SU-DHL-6 (cell line): ENCODE results near the gene SGMS2.

Experiments
- H2AFZ ChIP-seq: fragments of 200-600 bp; sonication (generic); 2 replicates; pipeline ENCODE4 v1.6.1; 2014; ENCODE audit warnings: low read depth, mild to moderate bottlenecking, moderate library complexity, mixed read lengths, antibody characterized with exemption, low read length; ENCODE audit not compliant: severe bottlenecking
- H3F3A ChIP-seq: fragments of 200-600 bp; shearing (Covaris generic); 2 replicates; pipeline ENCODE4 v1.6.0; 2016; ENCODE audit warnings: antibody characterized with exemption, mild to moderate bottlenecking; ENCODE audit not compliant: insufficient read depth
- H3K27ac ChIP-seq: fragments of 200-600 bp; sonication (generic); 2 replicates; pipeline ENCODE4 v1.5.1; 2016; ENCODE audit warnings: low read depth, mild to moderate bottlenecking, low read length, moderate library complexity, mixed read lengths
- H3K27me3 ChIP-seq: fragments of 200-600 bp; sonication (generic), shearing (Covaris generic); 2 replicates; pipeline ENCODE4 v1.6.0; 2014; ENCODE audit warnings: mild to moderate bottlenecking, low read length
- H3K36me3 ChIP-seq: fragments of 200-600 bp; sonication (generic); 2 replicates; pipeline ENCODE4 v1.6.1; 2014; ENCODE audit warnings: mild to moderate bottlenecking, low read length, mixed read lengths
- H3K4me2 ChIP-seq: fragments of 300-600, 200-600 bp; shearing (Covaris generic), sonication (generic); 2 replicates; pipeline ENCODE4 v1.6.0; 2014; ENCODE audit warnings: low read length, low read depth, mild to moderate bottlenecking; ENCODE audit not compliant: poor library complexity, severe bottlenecking
- H3K4me3 ChIP-seq: fragments of 200-600 bp; sonication (generic); 2 replicates; pipeline ENCODE4 v1.5.1; 2014; ENCODE audit warnings: antibody characterized with exemption, low read length, mild to moderate bottlenecking, mixed read lengths; ENCODE audit not compliant: insufficient read depth, poor library complexity, severe bottlenecking
- H3K79me2 ChIP-seq: fragments of 200-600 bp; sonication (generic); 2 replicates; pipeline ENCODE4 v1.6.1; 2014; ENCODE audit warnings: mild to moderate bottlenecking, low read length, moderate library complexity; ENCODE audit not compliant: insufficient read depth
- H3K9ac ChIP-seq: fragments of 200-600 bp; sonication (generic); 2 replicates; pipeline ENCODE4 v1.7.0; 2014; ENCODE audit warnings: mild to moderate bottlenecking, low read length
- H3K9me2 ChIP-seq: fragments of 200-600 bp; sonication (generic); replicated peaks from 2 replicates; pipeline ENCODE4 v1.6.1; 2014; ENCODE audit warnings: low read length; ENCODE audit not compliant: insufficient read depth
- H3K9me3 ChIP-seq: fragments of 200-600 bp; sonication (generic); 2 replicates; pipeline ENCODE4 v1.6.1; 2014; ENCODE audit warnings: low read length, mixed read lengths; ENCODE audit not compliant: insufficient read depth
- H4K20me1 ChIP-seq: fragments of 200-600 bp; sonication (generic); 2 replicates; pipeline ENCODE4 v1.6.1; 2014; ENCODE audit warnings: low read depth, mild to moderate bottlenecking, antibody characterized with exemption, low read length, moderate library complexity, mixed read lengths
- CTCF ChIP-seq: fragments of 200-600 bp; sonication (generic); IDR thresholded peaks from one replicate; pipeline ENCODE4 v1.5.1; 2017; ENCODE audit warnings: antibody characterized with exemption, mild to moderate bottlenecking, low read length, moderate library complexity; ENCODE audit not compliant: insufficient read depth, poor library complexity, severe bottlenecking
- EZH2phosphoT487 ChIP-seq: fragments of 200-600 bp; sonication (generic), shearing (Covaris generic); conservative IDR thresholded peaks from 2 replicates; pipeline ENCODE4 v1.6.1; 2018; ENCODE audit warnings: mild to moderate bottlenecking, antibody characterized with exemption, low read length, moderate library complexity, mixed read lengths

Gene SGMS2

DNA sequence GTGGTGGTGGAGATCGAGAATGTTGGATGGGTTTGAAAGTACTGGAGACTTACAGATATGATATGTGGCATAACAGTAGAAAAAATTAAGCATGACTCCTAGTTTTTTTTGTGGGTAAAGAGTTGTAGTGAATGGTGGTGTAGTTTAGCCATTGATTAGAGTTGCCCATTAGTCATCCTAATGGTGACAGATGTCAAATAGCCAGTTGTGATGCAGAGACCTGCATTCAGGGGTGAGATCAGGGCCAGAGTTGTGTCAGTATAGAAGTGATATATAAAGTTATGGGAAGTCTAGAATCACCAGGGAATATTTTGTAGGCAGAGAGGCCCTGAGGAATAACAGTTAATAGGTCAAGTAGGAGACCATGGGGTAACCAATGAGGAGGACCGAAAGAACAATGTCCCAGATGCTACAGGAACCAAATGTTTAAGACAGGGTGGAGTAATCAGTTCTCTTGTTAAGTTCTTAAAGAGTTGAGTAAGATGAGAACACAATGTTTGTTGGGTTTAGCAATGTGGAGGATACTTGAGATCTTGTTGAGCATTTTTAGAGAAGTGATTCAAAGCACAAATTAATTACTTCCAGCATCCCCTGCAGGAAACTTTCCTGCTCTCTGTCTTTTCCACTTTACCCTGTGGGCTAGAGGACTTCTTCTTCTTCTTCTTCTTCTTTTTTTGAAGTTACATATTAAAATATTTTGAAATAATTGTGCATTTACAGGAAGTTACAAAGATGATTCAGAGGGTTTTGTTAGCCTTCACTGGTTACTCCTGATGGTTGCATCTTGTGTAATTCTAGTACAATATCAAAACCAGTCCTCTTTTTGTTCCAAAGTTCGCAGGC is 13.3 kb downstream of the SGMS2 start:
- Histone ChIP-seq H3K9me2 (no peaks in the 10 kb centered on the region), H3K9ac (no peak overlapping the region), H4K20me1 (no peaks in the 10 kb centered on the region), H3K36me3 (no peaks in the 10 kb centered on the region), H3K4me2 (no peak overlapping the region), H2AFZ (no peak overlapping the region), H3K27me3 (no peaks in the 10 kb centered on the region), H3K79me2 (no peaks in the 10 kb centered on the region), H3K27ac (no peak overlapping the region), H3K4me3 (no peak overlapping the region), H3F3A (no peaks in the 10 kb centered on the region), H3K9me3 (no peaks in the 10 kb centered on the region)
- TF ChIP-seq CTCF (no peak), EZH2phosphoT487 (no peak)

DNA sequence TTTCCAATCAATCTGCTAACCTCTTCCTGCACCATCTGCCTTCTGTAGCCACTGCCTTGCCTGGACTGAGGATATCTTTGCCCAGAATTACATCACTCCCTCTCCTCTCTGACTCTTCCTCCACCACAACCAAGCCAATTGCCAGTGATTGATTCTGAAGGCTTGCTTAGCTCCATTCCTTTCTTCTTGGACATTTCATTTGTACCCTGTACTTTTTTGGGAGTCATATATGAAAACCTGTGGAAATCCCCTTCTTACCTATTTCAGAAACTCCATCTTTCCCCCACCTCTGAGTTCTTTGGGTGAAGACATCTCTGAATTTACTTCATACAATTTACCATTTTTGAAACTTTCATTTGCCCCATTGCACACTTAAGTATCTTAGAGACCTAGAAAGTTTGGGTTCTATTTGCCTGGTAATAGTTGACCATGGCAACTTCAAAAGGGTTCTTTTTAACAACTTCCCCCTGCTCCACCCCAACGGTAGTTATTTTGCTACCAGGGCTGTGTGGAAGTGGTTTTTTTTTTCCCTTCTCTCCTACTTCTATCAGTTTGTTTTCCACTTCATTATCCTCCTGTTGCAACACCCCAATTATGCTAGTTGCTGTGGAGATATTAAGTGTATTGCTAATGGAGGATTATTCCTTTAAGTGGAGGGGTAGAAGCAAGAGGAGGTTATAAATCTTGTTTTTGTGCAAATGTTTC is 14.3 kb downstream of the SGMS2 start:
- no peaks in the 10 kb centered on the region for H3K9me2 ChIP-seq
- H4K20me1 ChIP-seq = no peaks in the 10 kb centered on the region
- no peak overlapping the region for H2AFZ ChIP-seq
- no peaks in the 10 kb centered on the region for H3K27me3 ChIP-seq
- no peaks in the 10 kb centered on the region for H3K9me3 ChIP-seq
- no peak overlapping the region for H3K27ac ChIP-seq
- H3K4me2 ChIP-seq = no peak overlapping the region
- TF ChIP-seq CTCF (no peak), EZH2phosphoT487 (no peak)
- no peak overlapping the region for H3K4me3 ChIP-seq
- no peaks in the 10 kb centered on the region for H3F3A ChIP-seq
- no peaks in the 10 kb centered on the region for H3K79me2 ChIP-seq
- no peak overlapping the region for H3K9ac ChIP-seq
- H3K36me3 ChIP-seq = no peaks in the 10 kb centered on the region

DNA sequence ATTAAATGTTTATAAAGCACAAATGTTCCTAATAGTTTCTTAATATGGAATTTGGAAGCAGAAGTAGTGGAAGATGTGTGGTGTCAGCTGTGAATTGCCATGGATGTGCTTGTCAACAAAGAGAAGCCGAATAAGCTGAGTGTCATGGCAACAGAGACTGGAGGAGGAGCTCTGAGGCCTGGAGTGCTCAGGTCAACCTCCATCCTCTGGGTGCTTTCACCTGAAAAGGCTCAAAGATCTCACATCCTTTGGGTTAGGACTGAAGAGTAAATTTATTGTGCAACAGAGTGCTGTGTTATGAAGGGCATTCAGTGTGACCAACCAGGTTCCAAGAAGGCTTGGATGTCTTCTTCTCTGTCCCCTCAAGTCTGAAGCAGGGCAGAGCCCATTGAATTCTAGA is 18.7 kb downstream of the SGMS2 start:
- TF ChIP-seq CTCF = no peak
- TF ChIP-seq EZH2phosphoT487 = no peak
- Histone ChIP-seq H3F3A (no peaks in the 10 kb centered on the region), H3K79me2 (no peaks in the 10 kb centered on the region), H2AFZ (no peak overlapping the region), H3K4me3 (no peak overlapping the region), H3K9ac (no peak overlapping the region), H3K36me3 (no peaks in the 10 kb centered on the region), H3K4me2 (no peak overlapping the region), H3K27me3 (no peaks in the 10 kb centered on the region), H3K27ac (no peak overlapping the region), H3K9me2 (no peaks in the 10 kb centered on the region), H4K20me1 (no peaks in the 10 kb centered on the region), H3K9me3 (no peaks in the 10 kb centered on the region)
